Left ventricle myocardium superior (tissue), 1 donor: Measurements from ENCODE around the gene SCAPER. TPM values are rescaled to one million over a fixed set of nuclear protein-coding genes. Genes with fewer than 3 reads are reported as not detected.
"Not testable (repeated sequence)": the region's sequence is repeated elsewhere in the genome, so short reads cannot be mapped to it uniquely, and the experiment has no call there.

Experiments used
- ATAC-seq: fragments of 200-7000 bp; cut with Tn5 transposase; one replicate; pipeline ENCODE4 v1.9.1; 2020; ENCODE audit warnings: mild to moderate bottlenecking, moderate library complexity
- DNase-seq: peaks from one replicate; pipeline ENCODE4 v3.0.0-alpha.2; 2020
- intact Hi-C: fragments of 100-400 bp; cut with micrococcal nuclease; formaldehyde crosslinking; loops from one replicate; pipeline ENCODE4 v1.11.0; 2022
- total RNA-seq: library from RNA; stranded (reverse); fragmentation: NEBNext Ultra II Directional; extraction: Animal tissue kit (Norgen Biotek cat#: 25700); gene quantifications from one replicate; pipeline ENCODE4 v1.2.1, GENCODE V29; 2021
- donor health status: DM: no; HTN: yes; CAD: no; lungs with severe emphysema.

The SCAPER gene
- total RNA-seq, 1 donor from 2014 or later, result 54.9 TPM

GRCh38 chr15:76711351-76711827, 193.8 kb downstream of the SCAPER start:
- ATAC-seq, result no peak
- DNase-seq, result no peak
- intact Hi-C loops, result no loop called here

GRCh38 chr15:76704032-76704431, 201.1 kb downstream of the SCAPER start:
- DNase-seq, ATAC-seq, intact Hi-C loops: not testable (repeated sequence)

- ATAC-seq, result no peak
- no peak for DNase-seq
- intact Hi-C loops, result no loop called here
Measured at GRCh38 chr15:76696840-76697239, 208.3 kb downstream of the SCAPER start.

- intact Hi-C loops, DNase-seq, ATAC-seq: not testable (repeated sequence)
Measured at GRCh38 chr15:76692546-76692945, 212.6 kb downstream of the SCAPER start.

GRCh38 chr15:76687592-76687991, 217.5 kb downstream of the SCAPER start:
- ATAC-seq, DNase-seq, intact Hi-C loops: not testable (repeated sequence)

GRCh38 chr15:76684002-76684401, 221.1 kb downstream of the SCAPER start:
- intact Hi-C loops, result no loop called here
- ATAC-seq, result no peak
- DNase-seq, result no peak

GRCh38 chr15:76682833-76683232, 222.3 kb downstream of the SCAPER start:
- intact Hi-C loops, result no loop called here
- ATAC-seq (no peak), DNase-seq (no peak)

GRCh38 chr15:76682259-76682658, 222.9 kb downstream of the SCAPER start:
- DNase-seq (no peak), ATAC-seq (no peak)
- intact Hi-C loops, result no loop called here

GRCh38 chr15:76678766-76679165, 226.4 kb downstream of the SCAPER start:
- DNase-seq (no peak), ATAC-seq (no peak)
- intact Hi-C loops, result no loop called here

GRCh38 chr15:76674883-76675282, 230.3 kb downstream of the SCAPER start:
- DNase-seq (no peak), ATAC-seq (no peak)
- intact Hi-C loops, result no loop called here

- intact Hi-C loops, result no loop called here
- no peak for ATAC-seq
- no peak for DNase-seq
Measured at GRCh38 chr15:76669521-76670207, 235.5 kb downstream of the SCAPER start.

- ATAC-seq, result peak; percentile 45
- DNase-seq, result no peak
- intact Hi-C loops, result no loop called here
Measured at GRCh38 chr15:76668900-76669299, 236.2 kb downstream of the SCAPER start.

GRCh38 chr15:76667943-76668715, 237.0 kb downstream of the SCAPER start:
- ATAC-seq, result no peak
- no peak for DNase-seq
- intact Hi-C loops, result no loop called here

GRCh38 chr15:76664895-76665294, 240.2 kb downstream of the SCAPER start:
- DNase-seq (no peak), ATAC-seq (peak; percentile 68)
- intact Hi-C loops, result no loop called here

GRCh38 chr15:76664411-76664810, 240.7 kb downstream of the SCAPER start:
- peak; percentile 61 for ATAC-seq
- intact Hi-C loops, result no loop called here

GRCh38 chr15:76663529-76663928, 241.6 kb downstream of the SCAPER start:
- DNase-seq (no peak), ATAC-seq (no peak)
- intact Hi-C loops, result no loop called here

More at GRCh38 chr15:76664411-76664810, 240.7 kb downstream of the SCAPER start:
- no peak for DNase-seq

- intact Hi-C loops, result no loop called here
- no peak for ATAC-seq
- no peak for DNase-seq
Measured at GRCh38 chr15:76648732-76649444, 256.3 kb downstream of the SCAPER start.

GRCh38 chr15:76647612-76648011, 257.5 kb downstream of the SCAPER start:
- DNase-seq (no peak), ATAC-seq (no peak)
- intact Hi-C loops, result no loop called here

GRCh38 chr15:76644646-76645045, 260.5 kb downstream of the SCAPER start:
- DNase-seq, result no peak
- intact Hi-C loops, result no loop called here
- ATAC-seq, result no peak

- DNase-seq (no peak), ATAC-seq (no peak)
- intact Hi-C loops, result no loop called here
Measured at GRCh38 chr15:76642671-76643070, 262.5 kb downstream of the SCAPER start.
